ENCODE results near the gene LTBP2.

Gene LTBP2

GRCh38 chr14:74574706-74575105 lies 37.3 kb downstream of the LTBP2 start:
- no peak for TF ChIP-seq CTCF (IDR thresholded peaks at IDR 0.05; ENCODE audit: control extremely low read depth, extremely low read depth, low read depth, missing control alignments)
- POLR2A ChIA-PET, result no interaction called here
- CTCF ChIA-PET, result interaction anchor here (0.6 to 1.1 kb wide), 3 partner anchors 8 to 21 kb away, joined by 3 to 4 read pairs (median 3); no protein-coding TSS in a partner anchor
- no peak for DNase-seq (ENCODE audit: extremely low spot score)

- ChIA-PET POLR2A (no interaction called here), CTCF (interaction anchor here (1.1 kb wide), 1 partner anchor 11 kb away, joined by 4 read pairs; no protein-coding TSS in a partner anchor)
- TF ChIP-seq CTCF (IDR thresholded peaks at IDR 0.05; ENCODE audit: control extremely low read depth, extremely low read depth, low read depth, missing control alignments), result no peak
- no peak for DNase-seq (ENCODE audit: extremely low spot score)
Observed at GRCh38 chr14:74574090-74574433, 38.0 kb downstream of the LTBP2 start.

GRCh38 chr14:74573421-74574089 lies 38.5 kb downstream of the LTBP2 start:
- TF ChIP-seq CTCF (IDR thresholded peaks at IDR 0.05; ENCODE audit: control extremely low read depth, extremely low read depth, low read depth, missing control alignments), result no peak
- POLR2A ChIA-PET, result no interaction called here
- DNase-seq (ENCODE audit: extremely low spot score), result no peak
- CTCF ChIA-PET, result interaction anchor here (1.1 to 1.2 kb wide), 3 partner anchors 10 to 35 kb away, joined by 3 to 4 read pairs (median 4); no protein-coding TSS in a partner anchor

- ChIA-PET CTCF (interaction anchor here (1.1 to 1.4 kb wide), 4 partner anchors 12 to 36 kb away, joined by 3 to 4 read pairs (median 4); no protein-coding TSS in a partner anchor), POLR2A (no interaction called here)
- no peak for DNase-seq (ENCODE audit: extremely low spot score)
- TF ChIP-seq CTCF (IDR thresholded peaks at IDR 0.05; ENCODE audit: control extremely low read depth, extremely low read depth, low read depth, missing control alignments), result no peak
Observed at GRCh38 chr14:74572726-74573301, 39.2 kb downstream of the LTBP2 start.

- no peak for DNase-seq (ENCODE audit: extremely low spot score)
- ChIA-PET CTCF (interaction anchor here (1.1 to 1.4 kb wide), 4 partner anchors 11 to 37 kb away, joined by 3 to 4 read pairs (median 4); no protein-coding TSS in a partner anchor), POLR2A (no interaction called here)
- no peak for TF ChIP-seq CTCF (IDR thresholded peaks at IDR 0.05; ENCODE audit: control extremely low read depth, extremely low read depth, low read depth, missing control alignments)
Observed at GRCh38 chr14:74571901-74572725, 39.9 kb downstream of the LTBP2 start.

GRCh38 chr14:74571441-74571841 lies 40.6 kb downstream of the LTBP2 start:
- POLR2A ChIA-PET, result no interaction called here
- DNase-seq (ENCODE audit: extremely low spot score), result no peak
- no peak for TF ChIP-seq CTCF (IDR thresholded peaks at IDR 0.05; ENCODE audit: control extremely low read depth, extremely low read depth, low read depth, missing control alignments)
- CTCF ChIA-PET, result no interaction called here
